Measurements from ENCODE around the gene TUBA1C.
"Not testable (repeated sequence)": the region's sequence is repeated elsewhere in the genome, so short reads cannot be mapped to it uniquely, and the experiment has no call there.

TUBA1C gene

DNA sequence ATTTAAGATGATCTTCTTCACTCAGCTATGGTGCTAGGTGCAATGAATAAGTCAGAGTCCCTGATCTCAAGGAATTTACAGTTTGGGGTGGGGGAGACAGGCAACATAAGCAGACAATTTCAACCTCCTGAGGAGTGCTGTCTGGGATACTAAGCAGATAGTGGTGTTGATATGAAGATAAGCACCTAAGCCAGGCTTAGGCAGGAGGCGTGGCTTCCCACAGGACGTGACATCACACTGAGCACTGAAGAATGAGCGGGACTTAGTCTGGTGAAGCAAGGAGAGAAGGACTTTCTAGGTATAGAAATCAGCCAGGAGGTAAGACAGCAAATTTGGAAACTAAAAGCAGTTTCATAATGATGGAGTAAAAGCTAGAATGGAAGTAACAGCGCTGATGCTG lies 36.9 kb downstream of the TUBA1C start:
- DNase-seq (ENCODE audit: low read depth, low spot score): no peak

DNA sequence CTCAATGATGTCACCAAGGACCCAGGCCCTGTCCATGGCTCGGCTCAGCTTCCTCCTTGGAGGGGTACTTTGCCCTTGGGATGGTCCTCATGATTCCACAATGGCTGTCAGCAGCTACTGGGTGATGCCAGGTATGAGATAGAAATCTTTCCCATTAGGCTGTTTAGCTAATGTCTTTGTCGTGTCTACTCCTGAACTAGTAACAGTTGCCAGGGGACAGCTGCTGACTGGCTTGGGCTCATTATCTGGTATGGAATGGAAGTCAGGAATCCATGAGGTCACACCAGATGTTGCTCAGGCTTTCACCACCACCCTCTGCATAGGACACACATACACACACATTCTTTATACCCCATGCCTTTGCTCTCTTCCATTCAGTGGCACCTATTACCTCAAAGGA lies 39.3 kb downstream of the TUBA1C start:
- no peak for DNase-seq (ENCODE audit: low read depth, low spot score)

More for the DNA sequence above, 36.9 kb downstream of the TUBA1C start:
- no peak overlapping the region for H3K27ac ChIP-seq

DNA sequence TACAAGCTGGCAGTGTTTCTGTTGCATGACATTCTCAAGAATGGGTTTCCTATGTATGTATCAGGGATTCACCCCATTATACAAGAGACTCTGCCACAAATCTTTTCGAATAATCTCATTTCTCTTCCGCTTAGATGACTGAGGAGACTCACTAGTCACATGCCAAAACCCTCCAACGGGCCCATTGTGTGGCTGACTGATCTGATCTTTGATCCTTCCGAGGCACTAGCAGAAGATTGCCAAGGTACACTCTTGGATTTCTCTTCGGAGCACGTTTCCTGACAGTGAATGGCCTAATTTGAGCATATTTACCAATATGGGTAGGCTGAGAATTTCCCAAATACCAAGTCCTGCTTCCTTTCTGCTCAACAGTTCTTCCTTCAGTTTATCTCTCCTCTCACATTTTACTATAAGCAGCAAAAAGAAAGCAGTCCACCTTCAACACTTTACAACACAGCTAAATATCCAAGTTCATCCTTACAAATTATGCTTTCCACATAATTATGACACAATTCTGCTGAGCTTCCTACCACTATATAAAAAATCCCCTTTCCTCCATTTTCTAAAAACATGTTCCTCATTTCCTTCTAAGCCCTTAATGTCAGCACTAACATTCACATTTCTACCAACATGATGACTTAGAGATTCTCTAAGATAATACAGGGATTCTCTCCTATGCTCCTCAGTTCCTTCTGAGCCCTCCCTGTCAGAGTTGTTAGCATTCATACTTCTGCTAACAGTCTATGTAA lies 41.1 kb downstream of the TUBA1C start:
- H3K27ac ChIP-seq: no peak overlapping the region
- no peak for DNase-seq (ENCODE audit: low read depth, low spot score)

More for the DNA sequence above, 39.3 kb downstream of the TUBA1C start:
- H3K27ac ChIP-seq: no peak overlapping the region

DNA sequence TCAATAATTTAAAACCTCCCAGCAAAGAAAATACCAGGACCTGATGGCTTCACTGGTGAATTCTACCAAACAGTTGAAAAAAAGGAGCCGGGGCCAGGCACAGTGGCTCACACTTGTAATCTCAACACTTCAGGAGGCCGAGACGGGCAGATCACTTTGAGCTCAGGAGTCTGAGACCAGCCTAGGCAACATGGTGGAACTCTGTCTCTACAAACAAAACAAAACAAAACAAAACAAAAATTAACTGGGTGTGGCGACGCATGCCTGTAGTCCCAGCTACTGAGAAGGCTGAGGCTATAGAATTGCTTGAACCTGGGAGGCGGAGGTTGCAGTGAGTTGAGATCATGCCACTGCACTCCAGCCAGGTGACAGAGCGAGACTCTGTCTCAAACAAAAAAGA lies 44.5 kb downstream of the TUBA1C start:
- H3K27ac ChIP-seq: no peak overlapping the region
- DNase-seq (ENCODE audit: low read depth, low spot score): no peak

DNA sequence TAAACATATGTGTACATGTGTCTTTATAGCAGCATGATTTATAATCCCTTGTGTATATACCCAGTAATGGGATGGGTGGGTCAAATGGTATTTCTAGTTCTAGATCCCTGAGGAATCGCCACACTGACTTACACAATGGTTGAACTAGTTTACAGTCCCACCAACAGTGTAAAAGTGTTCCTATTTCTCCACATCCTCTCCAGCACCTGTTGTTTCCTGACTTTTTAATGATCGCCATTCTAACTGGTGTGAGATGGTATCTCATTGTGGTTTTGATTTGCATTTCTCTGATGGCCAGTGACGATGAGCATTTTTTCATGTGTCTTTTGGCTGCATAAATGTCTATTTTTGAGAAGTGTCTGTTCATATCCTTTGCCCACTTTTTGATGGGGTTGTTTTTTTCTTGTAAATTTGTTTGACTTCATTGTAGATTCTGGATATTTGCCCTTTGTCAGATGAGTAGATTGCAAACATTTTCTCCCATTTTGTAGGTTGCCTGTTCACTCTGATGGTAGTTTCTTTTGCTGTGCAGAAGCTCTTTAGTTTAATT lies 45.6 kb downstream of the TUBA1C start:
- not testable (repeated sequence) for H3K27ac ChIP-seq; DNase-seq (ENCODE audit: low read depth, low spot score)

DNA sequence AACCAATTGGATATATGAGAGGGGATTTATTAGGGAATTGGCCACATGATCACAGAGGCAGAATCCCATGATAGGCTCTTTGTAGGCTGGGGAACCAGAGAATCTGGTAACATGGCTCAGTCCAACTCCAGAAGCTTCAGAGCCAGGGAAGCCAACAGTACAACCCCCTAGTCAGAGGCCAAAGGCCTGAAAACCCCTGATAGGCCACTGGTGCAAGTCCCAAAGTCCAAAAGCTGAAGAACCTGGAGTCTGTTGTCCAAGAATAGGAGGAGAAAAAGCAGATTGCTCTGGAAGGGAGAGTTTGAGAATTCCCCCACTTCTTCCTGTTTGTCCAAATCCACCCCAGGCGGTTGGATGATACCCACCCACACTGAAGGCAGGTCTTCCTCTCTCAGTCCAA lies 49.9 kb downstream of the TUBA1C start:
- H3K27ac ChIP-seq: peak overlapping the region; percentile 73
- DNase-seq (ENCODE audit: low read depth, low spot score): no peak

DNA sequence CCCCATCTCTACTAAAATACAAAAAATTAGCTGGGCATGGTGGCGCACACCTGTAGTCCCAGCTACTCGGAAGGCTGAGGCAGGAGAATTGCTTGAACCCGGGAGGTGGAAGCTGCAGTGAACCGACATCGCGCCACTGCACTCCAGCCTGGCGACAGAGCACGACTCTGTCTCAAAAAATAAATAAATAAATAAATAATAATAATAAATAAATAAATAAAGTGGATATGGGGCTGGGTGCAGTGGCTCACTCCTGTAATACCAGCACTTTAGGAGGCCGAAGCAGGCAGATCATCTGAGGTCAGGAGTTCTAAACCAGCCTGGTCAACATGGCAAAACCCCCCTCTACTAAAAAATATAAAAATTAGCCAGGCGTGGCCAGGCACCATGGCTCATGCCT lies 52.2 kb downstream of the TUBA1C start:
- DNase-seq (ENCODE audit: low read depth, low spot score); H3K27ac ChIP-seq: not testable (repeated sequence)

DNA sequence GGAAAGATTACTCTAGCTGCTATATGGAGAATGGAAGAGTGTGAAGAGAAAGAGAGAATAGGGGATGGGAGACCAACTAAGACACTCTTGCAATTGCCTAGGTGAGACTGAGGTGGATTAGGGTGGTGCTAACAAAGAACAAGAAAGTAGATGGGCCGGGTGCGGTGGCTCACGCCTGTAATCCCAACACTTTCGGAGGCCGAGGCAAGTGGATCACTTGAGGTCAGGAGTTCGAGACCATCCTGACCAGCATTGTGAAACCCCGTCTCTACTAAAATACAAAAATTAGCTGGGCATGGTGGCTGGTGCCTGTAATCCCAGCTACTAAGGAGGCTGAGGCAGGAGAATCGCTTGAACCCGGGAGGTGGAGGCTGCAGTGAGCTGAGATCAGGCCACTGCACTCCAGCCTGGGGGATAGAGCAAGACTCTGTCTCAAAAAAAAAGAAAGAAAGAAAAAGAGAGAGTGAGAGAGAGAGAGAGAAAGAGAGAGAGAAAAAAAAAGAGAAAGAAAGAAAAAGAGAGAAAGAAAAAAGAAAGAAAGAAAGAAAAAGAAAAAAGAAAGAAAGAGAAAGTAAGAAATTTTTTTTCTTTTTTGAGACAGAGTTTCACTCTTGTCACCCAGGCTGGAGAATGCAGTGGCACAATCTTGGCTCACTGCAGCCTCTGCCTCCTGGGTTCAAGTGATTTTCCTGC lies 55.7 kb downstream of the TUBA1C start:
- H3K27ac ChIP-seq; DNase-seq (ENCODE audit: low read depth, low spot score): not testable (repeated sequence)

DNA sequence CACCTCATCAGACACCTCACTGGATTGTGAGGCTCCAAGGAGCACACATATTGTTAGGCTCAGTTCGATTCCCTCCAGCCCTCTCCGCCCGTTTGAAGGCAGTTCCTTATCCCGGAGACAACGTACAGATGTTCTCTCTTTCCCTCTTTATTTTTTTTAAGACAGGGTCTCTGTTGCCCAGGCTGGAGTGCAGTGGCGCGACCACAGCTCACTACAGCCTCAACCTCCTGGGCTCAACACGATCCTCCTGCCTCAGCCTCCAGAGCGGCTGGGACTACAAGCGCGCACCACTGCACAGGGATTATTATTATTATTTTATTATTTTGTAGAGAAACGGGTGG lies 57.5 kb downstream of the TUBA1C start:
- H3K27ac ChIP-seq: peak overlapping the region; percentile 35
- no peak for DNase-seq (ENCODE audit: low read depth, low spot score)

DNA sequence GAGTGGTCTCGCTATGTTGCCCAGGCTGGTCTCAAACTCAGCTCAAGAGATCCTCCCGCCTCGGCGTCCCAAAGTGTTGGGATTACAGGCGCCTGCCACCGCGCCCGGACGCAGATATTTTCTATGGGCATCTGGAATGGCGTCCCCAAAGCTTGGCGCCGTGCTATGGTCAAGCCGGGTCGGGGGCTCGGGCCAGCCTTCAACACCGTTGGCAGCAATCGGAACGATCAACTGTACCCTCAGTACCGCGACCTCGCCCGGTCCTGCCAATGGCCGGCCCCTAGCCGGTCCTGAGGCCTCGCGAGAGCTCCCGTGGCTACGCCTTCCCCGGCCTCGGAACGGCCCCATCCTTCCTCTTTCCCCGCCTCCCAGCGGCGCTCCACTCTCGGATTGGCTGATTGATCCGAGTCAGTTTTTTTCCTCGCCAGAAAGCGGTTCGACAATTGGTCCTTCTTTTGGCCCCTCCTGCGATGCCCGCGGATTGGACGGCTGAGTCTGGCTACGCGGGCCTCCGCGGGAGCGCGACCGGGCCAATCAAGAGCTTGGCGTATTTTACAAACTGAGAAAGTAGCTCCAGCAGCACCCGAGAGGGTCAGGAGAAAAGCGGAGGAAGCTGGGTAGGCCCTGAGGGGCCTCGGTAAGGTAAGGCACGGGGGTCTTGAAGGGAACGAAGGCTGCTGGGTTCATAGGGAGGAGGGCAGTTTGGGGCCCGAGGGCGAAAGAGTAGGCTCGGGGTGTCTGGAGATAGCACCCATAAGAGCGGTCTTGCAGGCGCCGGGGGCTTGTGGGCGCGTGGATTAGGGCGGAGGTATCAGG lies 58.0 kb downstream of the TUBA1C start, which contains the start of gene TROAP:
TROAP (plus strand) TSS at position 548 of the 816 bp plus-strand sequence. CDS start 354 bp downstream, outside the sequence.
- DNase-seq (ENCODE audit: low read depth, low spot score): peak; percentile 89
- H3K27ac ChIP-seq: peak within 1 kb of the TSS; percentile 35

DNA sequence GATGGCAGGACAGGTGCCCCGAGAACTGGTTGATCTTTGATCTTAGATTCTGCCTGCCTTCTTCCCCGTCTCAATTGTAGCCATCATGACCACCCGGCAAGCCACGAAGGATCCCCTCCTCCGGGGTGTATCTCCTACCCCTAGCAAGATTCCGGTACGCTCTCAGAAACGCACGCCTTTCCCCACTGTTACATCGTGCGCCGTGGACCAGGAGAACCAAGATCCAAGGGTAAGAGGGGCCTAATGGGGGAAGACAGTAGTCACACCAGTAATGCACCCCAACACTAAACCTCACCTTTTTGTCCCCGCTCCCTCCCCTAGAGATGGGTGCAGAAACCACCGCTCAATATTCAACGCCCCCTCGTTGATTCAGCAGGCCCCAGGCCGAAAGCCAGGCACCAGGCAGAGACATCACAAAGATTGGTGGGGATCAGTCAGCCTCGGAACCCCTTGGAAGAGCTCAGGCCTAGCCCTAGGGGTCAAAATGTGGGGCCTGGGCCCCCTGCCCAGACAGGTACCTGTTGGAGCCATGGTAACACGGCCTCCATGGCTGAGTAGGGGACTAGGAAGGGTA lies 58.7 kb downstream of the TUBA1C start:
- no peak overlapping the region for H3K27ac ChIP-seq

More for the DNA sequence above, 58.7 kb downstream of the TUBA1C start:
- no peak for DNase-seq (ENCODE audit: low read depth, low spot score)
